GM12878 (cell line): Measurements from ENCODE around the gene COL18A1. TPM values are rescaled to one million over a fixed set of nuclear protein-coding genes. Genes with fewer than 3 reads are reported as not detected.

Experiments
- ATAC-seq: fragments of 200-7000 bp; cut with Tn5 transposase; 3 replicates; pipeline ENCODE4 v1.9.1; 2020; ENCODE audit warnings: mild to moderate bottlenecking, moderate library complexity
- BruUV-seq: library from RNA; stranded (reverse); fragments of 400-500 nt; replicated peaks from 2 replicates; lab custom pipeline; 2021; lab: Mats Ljungman, UMichigan
- CTCF ChIA-PET: fragments of 300-600 bp; sonication (Branson Sonifier 250); formaldehyde crosslinking; extraction: SDS; loops from one replicate; lab custom pipeline; 2021; ENCODE audit warnings: inconsistent platforms; lab: Yijun Ruan, JAX
- POLR2A ChIA-PET: fragments of 350-600 bp; formaldehyde crosslinking; extraction: SDS; loops from one replicate; lab custom pipeline; 2021; ENCODE audit warnings: inconsistent platforms; lab: Charles Lee
- RAD21 ChIA-PET: fragments of 300-600 bp; sonication (Branson Sonifier 250); formaldehyde crosslinking; loops from one replicate; lab custom pipeline; 2023; ENCODE audit warnings: antibody characterized with exemption; ENCODE audit not compliant: unreplicated experiment; lab: Charles Lee
- SMC1A ChIA-PET: fragments of 300-600 bp; sonication (Branson Sonifier 250); formaldehyde crosslinking; loops from one replicate; lab custom pipeline; 2023; ENCODE audit not compliant: unreplicated experiment, uncharacterized antibody; lab: Charles Lee
- DNase-seq: peaks from one replicate; pipeline ENCODE4 v3.0.0-alpha.2; 2011; ENCODE audit warnings: low read depth, low spot score
- FAIRE-seq: peaks from 3 replicates; lab custom pipeline; 2011; peaks lifted over from hg19 to GRCh38; lab: Jason Lieb, UNC
- H2AFZ ChIP-seq: 2 replicates; pipeline ENCODE4 v1.6.0; 2011; ENCODE audit warnings: low read depth, low read length, control low read depth; ENCODE audit not compliant: control insufficient read depth
- H3K27ac ChIP-seq: 2 replicates; pipeline ENCODE4 v1.5.1; 2011; ENCODE audit warnings: control low read depth; ENCODE audit not compliant: control insufficient read depth, insufficient read depth
- H3K27me3 ChIP-seq, 2 experiments: replicated peaks in 1 of 2; 2 replicates each; pipeline versions ENCODE4 v1.6.0 to v1.6.1; 2011; ENCODE audit warnings: low read length in 1 of 2; ENCODE audit not compliant: control insufficient read depth in 2 of 2, insufficient read depth in 2 of 2
- H3K36me3 ChIP-seq, 2 experiments: 2 replicates each; pipeline ENCODE4 v1.5.1; 2011; ENCODE audit warnings: low read length in 1 of 2; ENCODE audit not compliant: control insufficient read depth in 2 of 2, insufficient read depth in 2 of 2
- H3K4me1 ChIP-seq: 2 replicates; pipeline ENCODE4 v1.6.1; 2011; ENCODE audit warnings: mild to moderate bottlenecking, low read length, moderate library complexity, mixed read lengths; ENCODE audit not compliant: control insufficient read depth, insufficient read depth
- H3K4me2 ChIP-seq: 2 replicates; pipeline ENCODE4 v1.6.0; 2011; ENCODE audit warnings: control low read depth; ENCODE audit not compliant: control insufficient read depth, insufficient read depth
- H3K4me3 ChIP-seq: fragments of 200-600 bp; sonication (generic); 2 replicates; pipeline ENCODE4 v1.5.1; 2016
- H3K79me2 ChIP-seq: 2 replicates; pipeline ENCODE4 v1.6.0; 2011; ENCODE audit warnings: low read length; ENCODE audit not compliant: control insufficient read depth, insufficient read depth
- H3K9ac ChIP-seq: 2 replicates; pipeline ENCODE4 v1.8.0; 2011; ENCODE audit warnings: low read length, control low read depth, mixed read lengths; ENCODE audit not compliant: control insufficient read depth, insufficient read depth
- H3K9me3 ChIP-seq: replicated peaks from 3 replicates; pipeline ENCODE4 v1.5.1; 2011; ENCODE audit warnings: mild to moderate bottlenecking, low read length; ENCODE audit not compliant: control insufficient read depth, insufficient read depth
- H4K20me1 ChIP-seq: 2 replicates; pipeline ENCODE4 v1.6.0; 2011; ENCODE audit not compliant: control insufficient read depth, insufficient read depth
- ETV6 ChIP-seq, 2 experiments: fragments of 450-650 bp in 1 of 2; IDR thresholded peaks in 1 of 2; conservative IDR thresholded peaks in 1 of 2; 2 replicates each; pipeline ENCODE4 v1.6.1; 2014; ENCODE audit warnings: antibody characterized with exemption in 1 of 2, borderline replicate concordance in 1 of 2, low read depth in 1 of 2, mild to moderate bottlenecking in 1 of 2, moderate library complexity in 1 of 2
- FOS ChIP-seq: IDR thresholded peaks from 3 replicates; pipeline ENCODE4 v1.6.1; 2011; ENCODE audit warnings: borderline replicate concordance; ENCODE audit not compliant: insufficient read length; ENCODE audit errors: extremely low read depth
- GATAD2B ChIP-seq: fragments of 450-650 bp; conservative IDR thresholded peaks from 2 replicates; pipeline ENCODE4 v1.6.1; 2017; ENCODE audit warnings: low read depth, mild to moderate bottlenecking, moderate library complexity
- HDAC6 ChIP-seq: fragments of 200-600 bp; sonication (generic); IDR thresholded peaks from one replicate; pipeline ENCODE4 v1.8.0; 2017; ENCODE audit warnings: antibody characterized with exemption; ENCODE audit not compliant: unreplicated experiment
- IKZF2 ChIP-seq, 2 experiments: fragments of 450-650 bp; IDR thresholded peaks; 2 replicates each; pipeline ENCODE4 v1.6.1; 2017; ENCODE audit warnings: mild to moderate bottlenecking in 2 of 2, moderate library complexity in 2 of 2
- LARP7 ChIP-seq: fragments of 450-650 bp; IDR thresholded peaks from 2 replicates; pipeline ENCODE4 v1.6.1; 2017; ENCODE audit warnings: mild to moderate bottlenecking
- NBN ChIP-seq: fragments of 450-650 bp; IDR thresholded peaks from 2 replicates; pipeline ENCODE4 v1.6.1; 2016
- NKRF ChIP-seq: fragments of 450-650 bp; conservative IDR thresholded peaks from 2 replicates; pipeline ENCODE4 v1.6.1; 2017; ENCODE audit warnings: mild to moderate bottlenecking, moderate library complexity
- POLR2AphosphoS5 ChIP-seq: IDR thresholded peaks from 2 replicates; pipeline ENCODE4 v1.6.1; 2011; ENCODE audit warnings: mild to moderate bottlenecking, low read length, inconsistent platforms
- ZNF274 ChIP-seq: IDR thresholded peaks from one replicate; pipeline ENCODE4 v1.8.0; 2011; ENCODE audit not compliant: insufficient read length, insufficient read depth
- ZNF384 ChIP-seq: IDR thresholded peaks from 2 replicates; pipeline ENCODE4 v1.6.1; 2012; ENCODE audit warnings: low read depth, mild to moderate bottlenecking, low read length, improper control_type of control experiment, borderline replicate concordance
- WGBS: methylation state at CpG from one replicate; pipeline ENCODE4 v1.1.6; 2016; ENCODE audit warnings: low lambda C conversion rate; ENCODE audit not compliant: insufficient replicate concordance, insufficient coverage; ENCODE audit errors: missing lambda C conversion rate; 5-methylcytosine and 5-hydroxymethylcytosine counted together
- in situ Hi-C: fragments of 300-500 bp; cut with MboI; formaldehyde crosslinking; loops from 9 replicates; pipeline ENCODE4 v1.14.3; 2018; ENCODE audit warnings: mixed read lengths
- intact Hi-C: fragments of 100-400 bp; cut with micrococcal nuclease; formaldehyde crosslinking; loops from one replicate; pipeline ENCODE4 v1.14.2; 2022; ENCODE audit not compliant: unreplicated experiment
- polyA plus RNA-seq, 11 experiments: library from polyadenylated mRNA; depleted of rRNA in 4 of 11; unstranded in 6 of 11; stranded (reverse) in 5 of 11; fragments of >200 nt; fragmentation: Nextera tagmentation in 4 of 11; fragmentation: Illumina TruSeq in 1 of 11; extraction: Ambion mirVana in 4 of 11; extraction: Trizol in 1 of 11; gene quantifications; 1 replicate in 1 of 11; 2 replicates in 10 of 11; pipeline versions ENCODE4 v1.2.1 to v1.2.3, GENCODE V29; 2011 to 2016; ENCODE audit warnings: inconsistent platforms in 2 of 11, missing spikeins in 2 of 11, low read depth in 1 of 11
- total RNA-seq, 4 experiments: library from RNA; depleted of rRNA in 3 of 4; stranded (reverse); fragments of >200 nt in 3 of 4; fragmentation: Illumina TruSeq in 1 of 4; extraction: Trizol in 1 of 4; gene quantifications; 2 replicates each; pipeline versions ENCODE4 v1.2.1 to v1.2.3, GENCODE V29; 2013 to 2021
- TF ChIP-seq, protein P1 (sequence below): fragments of 150-350 bp; IDR thresholded peaks from 2 replicates; pipeline ENCODE4 v1.6.1; 2014; ENCODE audit warnings: mild to moderate bottlenecking, low read depth, low read length
- TF ChIP-seq, protein P2 (sequence below): IDR thresholded peaks from 2 replicates; pipeline ENCODE4 v1.6.1; 2012; ENCODE audit warnings: low read depth, low read length, improper control_type of control experiment
- TF ChIP-seq, protein P3 (sequence below): fragments of 450-650 bp; IDR thresholded peaks from 2 replicates; pipeline ENCODE4 v1.6.1; 2017; ENCODE audit warnings: mild to moderate bottlenecking, low read depth, inconsistent platforms; ENCODE audit not compliant: poor library complexity, severe bottlenecking

COL18A1 gene
- total and polyA plus RNA-seq, 10 of the 15 experiments (the other 5 are each of a cell fraction or from before 2014, with no cell fraction given) = under 0.01 to 0.49 (median 0.09) TPM; not detected in 3

- no peak for FAIRE-seq
Observed at GRCh38 chr21:45489722-45489982, 84.7 kb downstream of the COL18A1 start.

More at GRCh38 chr21:45489722-45489982, 84.7 kb downstream of the COL18A1 start:
- POLR2A ChIA-PET = no interaction called here
- SMC1A ChIA-PET = no interaction called here
- in situ Hi-C loops (no loop called here), intact Hi-C loops (no loop called here)
- TF ChIP-seq IKZF2 (IDR thresholded peaks at IDR 0.05) (no peak), ZNF274 (no peak), ETV6 (conservative IDR thresholded peaks at IDR 0.05 in 1 of 2, IDR thresholded peaks at IDR 0.05 in 1 of 2; ENCODE audit: borderline replicate concordance in 1 of 2, low read depth in 1 of 2) (no peak), GATAD2B (no peak), HDAC6 (no peak), FOS (no peak), POLR2AphosphoS5 (no peak), NBN (no peak), ZNF384 (no peak), NKRF (no peak), LARP7 (no peak)
- TF ChIP-seq, protein P1, sequence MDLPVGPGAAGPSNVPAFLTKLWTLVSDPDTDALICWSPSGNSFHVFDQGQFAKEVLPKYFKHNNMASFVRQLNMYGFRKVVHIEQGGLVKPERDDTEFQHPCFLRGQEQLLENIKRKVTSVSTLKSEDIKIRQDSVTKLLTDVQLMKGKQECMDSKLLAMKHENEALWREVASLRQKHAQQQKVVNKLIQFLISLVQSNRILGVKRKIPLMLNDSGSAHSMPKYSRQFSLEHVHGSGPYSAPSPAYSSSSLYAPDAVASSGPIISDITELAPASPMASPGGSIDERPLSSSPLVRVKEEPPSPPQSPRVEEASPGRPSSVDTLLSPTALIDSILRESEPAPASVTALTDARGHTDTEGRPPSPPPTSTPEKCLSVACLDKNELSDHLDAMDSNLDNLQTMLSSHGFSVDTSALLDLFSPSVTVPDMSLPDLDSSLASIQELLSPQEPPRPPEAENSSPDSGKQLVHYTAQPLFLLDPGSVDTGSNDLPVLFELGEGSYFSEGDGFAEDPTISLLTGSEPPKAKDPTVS = no peak
- TF ChIP-seq, protein P2, sequence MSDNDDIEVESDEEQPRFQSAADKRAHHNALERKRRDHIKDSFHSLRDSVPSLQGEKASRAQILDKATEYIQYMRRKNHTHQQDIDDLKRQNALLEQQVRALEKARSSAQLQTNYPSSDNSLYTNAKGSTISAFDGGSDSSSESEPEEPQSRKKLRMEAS = no peak
- TF ChIP-seq, protein P3, sequence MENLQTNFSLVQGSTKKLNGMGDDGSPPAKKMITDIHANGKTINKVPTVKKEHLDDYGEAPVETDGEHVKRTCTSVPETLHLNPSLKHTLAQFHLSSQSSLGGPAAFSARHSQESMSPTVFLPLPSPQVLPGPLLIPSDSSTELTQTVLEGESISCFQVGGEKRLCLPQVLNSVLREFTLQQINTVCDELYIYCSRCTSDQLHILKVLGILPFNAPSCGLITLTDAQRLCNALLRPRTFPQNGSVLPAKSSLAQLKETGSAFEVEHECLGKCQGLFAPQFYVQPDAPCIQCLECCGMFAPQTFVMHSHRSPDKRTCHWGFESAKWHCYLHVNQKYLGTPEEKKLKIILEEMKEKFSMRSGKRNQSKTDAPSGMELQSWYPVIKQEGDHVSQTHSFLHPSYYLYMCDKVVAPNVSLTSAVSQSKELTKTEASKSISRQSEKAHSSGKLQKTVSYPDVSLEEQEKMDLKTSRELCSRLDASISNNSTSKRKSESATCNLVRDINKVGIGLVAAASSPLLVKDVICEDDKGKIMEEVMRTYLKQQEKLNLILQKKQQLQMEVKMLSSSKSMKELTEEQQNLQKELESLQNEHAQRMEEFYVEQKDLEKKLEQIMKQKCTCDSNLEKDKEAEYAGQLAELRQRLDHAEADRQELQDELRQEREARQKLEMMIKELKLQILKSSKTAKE = no peak
- H4K20me1 ChIP-seq = no peaks in the 10 kb centered on the region
- RAD21 ChIA-PET = no interaction called here
- no peak overlapping the region for H3K4me3 ChIP-seq
- no peaks in the 10 kb centered on the region for H3K79me2 ChIP-seq
- no peak overlapping the region for H3K27ac ChIP-seq
- H3K27me3 ChIP-seq = no peaks in the 10 kb centered on the region
- no peak overlapping the region for H3K9ac ChIP-seq
- H3K4me1 ChIP-seq = no peaks in the 10 kb centered on the region
- H2AFZ ChIP-seq = no peak overlapping the region
- no peaks in the 10 kb centered on the region for H3K36me3 ChIP-seq
- CTCF ChIA-PET = no interaction called here
- DNase-seq (no peak), ATAC-seq (no peak)
- H3K4me2 ChIP-seq = no peak overlapping the region
- H3K9me3 ChIP-seq = no peaks in the 10 kb centered on the region
- BruUV-seq = no TSS peak
- WGBS = 0% methylated on average over 2 of the region's 9 CpGs
